OCI-LY7 (cell line): ENCODE measurements around the gene PIEZO1. TPM values are rescaled to one million over a fixed set of nuclear protein-coding genes. Genes with fewer than 3 reads are reported as not detected.

Experiments used
- BruUV-seq: library from RNA; stranded (reverse); fragments of 400-500 nt; replicated peaks from 2 replicates; lab custom pipeline; 2021; lab: Mats Ljungman, UMichigan
- CTCF ChIA-PET: fragments of 300-600 bp; sonication (Branson Sonifier 250); formaldehyde crosslinking; loops from one replicate; lab custom pipeline; 2022; ENCODE audit warnings: antibody characterized with exemption; ENCODE audit not compliant: unreplicated experiment; lab: Charles Lee
- POLR2A ChIA-PET: fragments of 300-600 bp; sonication (Branson Sonifier 250); formaldehyde crosslinking; loops from one replicate; lab custom pipeline; 2022; ENCODE audit warnings: antibody characterized with exemption; lab: Charles Lee
- DNase-seq: peaks from one replicate; pipeline ENCODE4 v3.0.0-alpha.2; 2015; ENCODE audit warnings: low spot score
- H2AFZ ChIP-seq: fragments of 200-600 bp; sonication (generic), shearing (Covaris generic); 2 replicates; pipeline ENCODE4 v1.6.1; 2014; ENCODE audit warnings: mild to moderate bottlenecking, antibody characterized with exemption, low read length, moderate library complexity
- H3K27ac ChIP-seq: fragments of 200-600 bp; sonication (generic); 2 replicates; pipeline ENCODE4 v1.5.1; 2014; ENCODE audit warnings: mixed run types, low read depth, mild to moderate bottlenecking, moderate library complexity, low read length, inconsistent platforms; ENCODE audit not compliant: poor library complexity, severe bottlenecking
- H3K36me3 ChIP-seq: fragments of 200-600 bp; sonication (generic); 2 replicates; pipeline ENCODE4 v1.6.1; 2014; ENCODE audit warnings: mild to moderate bottlenecking, antibody characterized with exemption, low read length, moderate library complexity, mixed read lengths; ENCODE audit not compliant: insufficient read depth
- H3K4me1 ChIP-seq: fragments of 200-600 bp; sonication (generic); 2 replicates; pipeline ENCODE4 v1.5.1; 2014; ENCODE audit warnings: mild to moderate bottlenecking, low read length; ENCODE audit not compliant: insufficient read depth, poor library complexity, severe bottlenecking
- H3K4me2 ChIP-seq: fragments of 200-600 bp; sonication (generic); 2 replicates; pipeline ENCODE4 v1.6.1; 2014; ENCODE audit warnings: mild to moderate bottlenecking, low read length
- H3K4me3 ChIP-seq: fragments of 200-600 bp; sonication (generic); 2 replicates; pipeline ENCODE4 v1.5.1; 2014; ENCODE audit warnings: mild to moderate bottlenecking, low read depth, low read length; ENCODE audit not compliant: poor library complexity, severe bottlenecking
- H3K79me2 ChIP-seq: fragments of 200-600 bp; sonication (generic); 2 replicates; pipeline ENCODE4 v1.6.1; 2016; ENCODE audit warnings: low read depth, mild to moderate bottlenecking, low read length, moderate library complexity, mixed read lengths; ENCODE audit not compliant: insufficient read depth
- H3K9me2 ChIP-seq: fragments of 200-600 bp; sonication (generic); 2 replicates; pipeline ENCODE4 v1.6.1; 2016; ENCODE audit warnings: mild to moderate bottlenecking, low read length, mixed read lengths; ENCODE audit not compliant: insufficient read depth
- H3K9me3 ChIP-seq: fragments of 200-600 bp; sonication (generic); 2 replicates; pipeline ENCODE4 v1.6.1; 2014; ENCODE audit warnings: mild to moderate bottlenecking, mixed run types, low read length, mixed read lengths
- H4K20me1 ChIP-seq: fragments of 200-600 bp; sonication (generic); 2 replicates; pipeline ENCODE4 v1.6.1; 2014; ENCODE audit warnings: mild to moderate bottlenecking, antibody characterized with exemption, low read length, moderate library complexity, mixed read lengths; ENCODE audit not compliant: insufficient read depth
- CTCF ChIP-seq: fragments of 200-600 bp; sonication (generic); conservative IDR thresholded peaks from 2 replicates; pipeline ENCODE4 v1.5.1; 2014; ENCODE audit warnings: mild to moderate bottlenecking, antibody characterized with exemption, low read length, moderate library complexity, mixed read lengths
- EZH2phosphoT487 ChIP-seq: fragments of 200-600 bp; sonication (generic); IDR thresholded peaks from 2 replicates; pipeline ENCODE4 v1.6.1; 2018; ENCODE audit warnings: low read depth, borderline replicate concordance, mild to moderate bottlenecking, mixed run types, antibody characterized with exemption, low read length, moderate library complexity, mixed read lengths
- intact Hi-C: fragments of 100-400 bp; cut with micrococcal nuclease; formaldehyde crosslinking; loops from one replicate; pipeline ENCODE4 v1.10.0; 2022; ENCODE audit not compliant: unreplicated experiment
- total RNA-seq, 2 experiments: library from RNA; depleted of rRNA in 1 of 2; stranded (reverse); fragments of >200 nt in 1 of 2; shearing (Covaris generic) in 1 of 2; gene quantifications; 2 replicates each; pipeline ENCODE4 v1.2.3, GENCODE V29; 2014 to 2022

Gene PIEZO1
- total RNA-seq, 2 experiments from 2014 or later, result 144 to 154 TPM

GRCh38 chr16:88733630-88734360 lies 51.2 kb downstream of the PIEZO1 start:
- intact Hi-C loops, result no loop called here
- Histone ChIP-seq H4K20me1 (no peaks in the 10 kb centered on the region; the same call in 1 of the 2 replicates), H2AFZ (no peak overlapping the region), H3K4me3 (no peak overlapping the region), H3K36me3 (peaks cover 34% of the 10 kb centered on the region; the same call in 1 of the 2 replicates), H3K9me3 (no peaks in the 10 kb centered on the region), H3K9me2 (no peaks in the 10 kb centered on the region), H3K79me2 (no peaks in the 10 kb centered on the region), H3K27ac (no peak overlapping the region), H3K4me1 (peaks cover 15% of the 10 kb centered on the region), H3K4me2 (no peak overlapping the region)
- no peak for DNase-seq
- POLR2A ChIA-PET, result no interaction called here
- CTCF ChIA-PET, result no interaction called here
- BruUV-seq, result no TSS peak
- TF ChIP-seq EZH2phosphoT487 (no peak), CTCF (no peak)

DNA sequence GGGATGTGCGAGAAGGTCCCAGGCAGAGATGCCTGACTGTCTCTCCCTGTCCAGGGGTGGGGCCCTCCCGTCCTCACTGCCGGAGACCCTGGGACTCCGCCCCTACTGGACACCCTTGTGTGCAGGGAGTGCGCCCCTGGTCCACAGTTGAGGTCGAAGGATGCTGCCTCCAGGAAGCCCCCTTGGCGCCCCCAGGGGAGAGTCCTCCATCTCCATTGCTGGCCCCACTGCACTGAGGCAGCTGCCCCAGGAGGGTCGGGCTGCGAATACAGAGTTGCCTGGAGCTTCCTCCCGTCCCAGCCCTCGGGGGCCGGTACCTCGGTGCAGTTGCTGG lies 52.1 kb downstream of the PIEZO1 start:
- H3K4me3 ChIP-seq, result no peak overlapping the region
- no peak overlapping the region for H3K4me2 ChIP-seq
- H3K4me1 ChIP-seq, result peaks cover 6% of the 10 kb centered on the region
- peaks cover 34% of the 10 kb centered on the region; the same call in 1 of the 2 replicates for H3K36me3 ChIP-seq
- ChIA-PET CTCF (no interaction called here), POLR2A (no interaction called here)
- no peak for TF ChIP-seq EZH2phosphoT487
- no peak for TF ChIP-seq CTCF
- intact Hi-C loops, result no loop called here
- no peak for DNase-seq
- H4K20me1 ChIP-seq, result no peaks in the 10 kb centered on the region; the same call in 1 of the 2 replicates
- H3K9me3 ChIP-seq, result no peaks in the 10 kb centered on the region
- no peaks in the 10 kb centered on the region for H3K79me2 ChIP-seq
- no peak overlapping the region for H3K27ac ChIP-seq
- no peaks in the 10 kb centered on the region for H3K9me2 ChIP-seq
- H2AFZ ChIP-seq, result no peak overlapping the region
- no TSS peak for BruUV-seq
